ENCODE results near the gene ALAS1.

ALAS1 gene

GRCh38 chr3:52154135-52155094 is 43.5 kb upstream of the ALAS1 start, which contains the start of gene POC1A (continued):
- TF ChIP-seq GLI2 (tag by site-specific recombination; IDR thresholded peaks at IDR 0.05; ENCODE audit: borderline replicate concordance, low read depth) = no peak
- TF ChIP-seq ZNF623 (tag by site-specific recombination; IDR thresholded peaks at IDR 0.05) = no peak
- TF ChIP-seq ZNF692 (tag by site-specific recombination; IDR thresholded peaks at IDR 0.05) = peak; percentile 88
- peak; percentile 75 for TF ChIP-seq SCRT2 (tag by site-specific recombination; IDR thresholded peaks at IDR 0.05)
- TF ChIP-seq ZNF76 (tag by site-specific recombination; IDR thresholded peaks at IDR 0.05; ENCODE audit: borderline replicate concordance, low read depth) = peak; percentile 69; the same call in 1 of the 2 replicates
- TF ChIP-seq ZFHX2 (tag by site-specific recombination; conservative IDR thresholded peaks at IDR 0.05) = peak; percentile 85
- no peak for TF ChIP-seq ZNF184 (tag by site-specific recombination; IDR thresholded peaks at IDR 0.05)
- 0 out of 2 replicates have a peak, but pooled peaks have one; percentile 71 for TF ChIP-seq ZNF777 (tag by site-specific recombination; IDR thresholded peaks at IDR 0.05; ENCODE audit: borderline replicate concordance)
- no peak for TF ChIP-seq GFI1B (tag by site-specific recombination; IDR thresholded peaks at IDR 0.05)
- no peak for TF ChIP-seq ZNF302 (tag by site-specific recombination; IDR thresholded peaks at IDR 0.05; ENCODE audit: low read depth)
- no peak for TF ChIP-seq KLF17 (tag by site-specific recombination; IDR thresholded peaks at IDR 0.05)
- TF ChIP-seq, protein P1, sequence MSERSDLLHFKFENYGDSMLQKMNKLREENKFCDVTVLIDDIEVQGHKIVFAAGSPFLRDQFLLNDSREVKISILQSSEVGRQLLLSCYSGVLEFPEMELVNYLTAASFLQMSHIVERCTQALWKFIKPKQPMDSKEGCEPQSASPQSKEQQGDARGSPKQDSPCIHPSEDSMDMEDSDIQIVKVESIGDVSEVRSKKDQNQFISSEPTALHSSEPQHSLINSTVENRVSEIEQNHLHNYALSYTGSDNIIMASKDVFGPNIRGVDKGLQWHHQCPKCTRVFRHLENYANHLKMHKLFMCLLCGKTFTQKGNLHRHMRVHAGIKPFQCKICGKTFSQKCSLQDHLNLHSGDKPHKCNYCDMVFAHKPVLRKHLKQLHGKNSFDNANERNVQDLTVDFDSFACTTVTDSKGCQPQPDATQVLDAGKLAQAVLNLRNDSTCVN (tag by site-specific recombination; optimal IDR thresholded peaks at IDR 0.05) = peak; percentile 55
- peak; percentile 75 for TF ChIP-seq KLF8 (tag by site-specific recombination; IDR thresholded peaks at IDR 0.05)
- TF ChIP-seq, protein P2, sequence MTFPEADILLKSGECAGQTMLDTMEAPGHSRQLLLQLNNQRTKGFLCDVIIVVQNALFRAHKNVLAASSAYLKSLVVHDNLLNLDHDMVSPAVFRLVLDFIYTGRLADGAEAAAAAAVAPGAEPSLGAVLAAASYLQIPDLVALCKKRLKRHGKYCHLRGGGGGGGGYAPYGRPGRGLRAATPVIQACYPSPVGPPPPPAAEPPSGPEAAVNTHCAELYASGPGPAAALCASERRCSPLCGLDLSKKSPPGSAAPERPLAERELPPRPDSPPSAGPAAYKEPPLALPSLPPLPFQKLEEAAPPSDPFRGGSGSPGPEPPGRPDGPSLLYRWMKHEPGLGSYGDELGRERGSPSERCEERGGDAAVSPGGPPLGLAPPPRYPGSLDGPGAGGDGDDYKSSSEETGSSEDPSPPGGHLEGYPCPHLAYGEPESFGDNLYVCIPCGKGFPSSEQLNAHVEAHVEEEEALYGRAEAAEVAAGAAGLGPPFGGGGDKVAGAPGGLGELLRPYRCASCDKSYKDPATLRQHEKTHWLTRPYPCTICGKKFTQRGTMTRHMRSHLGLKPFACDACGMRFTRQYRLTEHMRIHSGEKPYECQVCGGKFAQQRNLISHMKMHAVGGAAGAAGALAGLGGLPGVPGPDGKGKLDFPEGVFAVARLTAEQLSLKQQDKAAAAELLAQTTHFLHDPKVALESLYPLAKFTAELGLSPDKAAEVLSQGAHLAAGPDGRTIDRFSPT (tag by site-specific recombination; IDR thresholded peaks at IDR 0.05) = peak; percentile 91
- peak; percentile 66; the same call in 1 of the 2 replicates for TF ChIP-seq EGR2 (tag by site-specific recombination; IDR thresholded peaks at IDR 0.05; ENCODE audit: low read depth)
- TF ChIP-seq YY1 (tag by site-specific recombination; IDR thresholded peaks at IDR 0.05) = peak; percentile 79
- peak; percentile 89 for TF ChIP-seq YY2 (tag by site-specific recombination; IDR thresholded peaks at IDR 0.05)
- no peak for TF ChIP-seq ZNF239 (tag by site-specific recombination; IDR thresholded peaks at IDR 0.05)
- no peak for TF ChIP-seq ZNF416 (tag by site-specific recombination; IDR thresholded peaks at IDR 0.05)
- TF ChIP-seq SP2 (tag by site-specific recombination; IDR thresholded peaks at IDR 0.05) = peak; percentile 78
- TF ChIP-seq ZNF138 (tag by site-specific recombination; IDR thresholded peaks at IDR 0.05; ENCODE audit: borderline replicate concordance) = no peak
- peak; percentile 89 for TF ChIP-seq ZBTB8A (tag by site-specific recombination; IDR thresholded peaks at IDR 0.05)
- TF ChIP-seq, protein P3, sequence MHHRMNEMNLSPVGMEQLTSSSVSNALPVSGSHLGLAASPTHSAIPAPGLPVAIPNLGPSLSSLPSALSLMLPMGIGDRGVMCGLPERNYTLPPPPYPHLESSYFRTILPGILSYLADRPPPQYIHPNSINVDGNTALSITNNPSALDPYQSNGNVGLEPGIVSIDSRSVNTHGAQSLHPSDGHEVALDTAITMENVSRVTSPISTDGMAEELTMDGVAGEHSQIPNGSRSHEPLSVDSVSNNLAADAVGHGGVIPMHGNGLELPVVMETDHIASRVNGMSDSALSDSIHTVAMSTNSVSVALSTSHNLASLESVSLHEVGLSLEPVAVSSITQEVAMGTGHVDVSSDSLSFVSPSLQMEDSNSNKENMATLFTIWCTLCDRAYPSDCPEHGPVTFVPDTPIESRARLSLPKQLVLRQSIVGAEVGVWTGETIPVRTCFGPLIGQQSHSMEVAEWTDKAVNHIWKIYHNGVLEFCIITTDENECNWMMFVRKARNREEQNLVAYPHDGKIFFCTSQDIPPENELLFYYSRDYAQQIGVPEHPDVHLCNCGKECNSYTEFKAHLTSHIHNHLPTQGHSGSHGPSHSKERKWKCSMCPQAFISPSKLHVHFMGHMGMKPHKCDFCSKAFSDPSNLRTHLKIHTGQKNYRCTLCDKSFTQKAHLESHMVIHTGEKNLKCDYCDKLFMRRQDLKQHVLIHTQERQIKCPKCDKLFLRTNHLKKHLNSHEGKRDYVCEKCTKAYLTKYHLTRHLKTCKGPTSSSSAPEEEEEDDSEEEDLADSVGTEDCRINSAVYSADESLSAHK (tag by site-specific recombination; IDR thresholded peaks at IDR 0.05) = peak; percentile 16; the same call in 1 of the 2 replicates
- peak; percentile 67; the same call in 1 of the 2 replicates for TF ChIP-seq ZNF449 (tag by site-specific recombination; IDR thresholded peaks at IDR 0.05)
- TF ChIP-seq ZNF324 (tag by site-specific recombination; IDR thresholded peaks at IDR 0.05) = peak; percentile 33; the same call in 1 of the 2 replicates
- 0 out of 2 replicates have a peak, but pooled peaks have one; percentile 59 for TF ChIP-seq ZBTB7A (tag by site-specific recombination; IDR thresholded peaks at IDR 0.05; ENCODE audit: low read depth)
- TF ChIP-seq KLF10 (tag by site-specific recombination; IDR thresholded peaks at IDR 0.05) = peak; percentile 93
- 0 out of 2 replicates have a peak, but pooled peaks have one; percentile 22 for TF ChIP-seq ZNF501 (tag by site-specific recombination; IDR thresholded peaks at IDR 0.05)
- peak; percentile 28; the same call in 1 of the 2 replicates for TF ChIP-seq ZNF629 (tag by site-specific recombination; IDR thresholded peaks at IDR 0.05)
